ENCODE results near the gene ITGA11.

GRCh38 chr15:68278595-68279405 is 153.2 kb downstream of the ITGA11 start:
- TF ChIP-seq CTCF (IDR thresholded peaks at IDR 0.05; ENCODE audit: insufficient read depth, low read length) (no peak), POLR2AphosphoS5 (IDR thresholded peaks at IDR 0.05; ENCODE audit: low read depth) (no peak)

Measured in HL-60 (cell line).